SK-N-SH (cell line): ENCODE measurements around the gene CAPZA2. TPM values are rescaled to one million over a fixed set of nuclear protein-coding genes. Genes with fewer than 3 reads are reported as not detected.
A peak's percentile ranks its signal among the peaks of the same experiment; 100 is the strongest.

Source experiments
- CTCF ChIA-PET: fragments of 300-600, 350-600 bp; formaldehyde crosslinking; extraction: SDS; loops from one replicate; lab custom pipeline; 2021; lab: Yijun Ruan, JAX
- POLR2A ChIA-PET: fragments of 350-600 bp; sonication (Branson Sonifier 250); formaldehyde crosslinking; extraction: SDS; loops from one replicate; lab custom pipeline; 2020; ENCODE audit warnings: antibody characterized with exemption, inconsistent platforms; lab: Yijun Ruan, JAX
- DNase-seq: peaks from one replicate; pipeline ENCODE4 v3.0.0; 2012
- H2AFZ ChIP-seq: fragments of 200-600 bp; sonication (generic); 2 replicates; pipeline ENCODE4 v1.8.1; 2016; ENCODE audit warnings: antibody characterized with exemption, mild to moderate bottlenecking, low read depth
- H3F3A ChIP-seq: fragments of 200-600 bp; sonication (generic); replicated peaks from 2 replicates; pipeline ENCODE3; 2016; ENCODE audit warnings: antibody characterized with exemption, mild to moderate bottlenecking; ENCODE audit not compliant: insufficient read depth
- H3K27ac ChIP-seq, 2 experiments: fragments of 200-500 bp in 1 of 2; fragments of 200-600 bp in 1 of 2; sonication (Bioruptor generic) in 1 of 2; sonication (generic), shearing (Covaris generic) in 1 of 2; 2 replicates each; pipeline versions ENCODE4 v1.5.1 to v1.6.1; 2014 to 2016; ENCODE audit warnings: low read depth in 2 of 2, inconsistent platforms in 1 of 2, low read length in 1 of 2, mild to moderate bottlenecking in 1 of 2, mixed read lengths in 1 of 2
- H3K27me3 ChIP-seq: fragments of 200-600 bp; sonication (generic), shearing (Covaris generic); 2 replicates; pipeline ENCODE4 v1.6.1; 2016; ENCODE audit warnings: mixed run types; ENCODE audit not compliant: insufficient read depth
- H3K36me3 ChIP-seq, 2 experiments: fragments of 200-500 bp in 1 of 2; fragments of 200-600 bp in 1 of 2; sonication (Bioruptor generic) in 1 of 2; sonication (generic) in 1 of 2; replicated peaks in 1 of 2; 2 replicates each; pipeline versions ENCODE3 to v1.5.1; 2014 to 2016; ENCODE audit warnings: low read length in 1 of 2, mild to moderate bottlenecking in 1 of 2; ENCODE audit not compliant: insufficient read depth in 2 of 2, control insufficient read depth in 1 of 2
- H3K4me1 ChIP-seq, 2 experiments: fragments of 200-500 bp in 1 of 2; fragments of 200-600 bp in 1 of 2; sonication (Bioruptor generic) in 1 of 2; sonication (generic), shearing (Covaris generic) in 1 of 2; 2 replicates each; pipeline versions ENCODE4 v1.5.1 to v1.6.1; 2014 to 2016; ENCODE audit warnings: low read depth in 1 of 2, low read length in 1 of 2, mixed run types in 1 of 2; ENCODE audit not compliant: insufficient read depth in 2 of 2, control insufficient read depth in 1 of 2
- H3K4me2 ChIP-seq: fragments of 200-600 bp; sonication (generic), shearing (Covaris generic); 2 replicates; pipeline ENCODE4 v1.6.1; 2017; ENCODE audit warnings: mixed run types
- H3K4me3 ChIP-seq, 2 experiments: fragments of 200-500 bp in 1 of 2; fragments of 200-600 bp in 1 of 2; sonication (Bioruptor generic) in 1 of 2; sonication (generic), shearing (Covaris generic) in 1 of 2; 2 replicates each; pipeline versions ENCODE4 v1.5.1 to v1.8.1; 2014 to 2016; ENCODE audit warnings: low read depth in 2 of 2, inconsistent platforms in 1 of 2, low read length in 1 of 2, mild to moderate bottlenecking in 1 of 2, mixed read lengths in 1 of 2, moderate library complexity in 1 of 2
- H3K79me2 ChIP-seq: fragments of 200-600 bp; sonication (generic); 2 replicates; pipeline ENCODE4 v1.8.1; 2017; ENCODE audit warnings: mild to moderate bottlenecking; ENCODE audit not compliant: insufficient read depth
- H3K9ac ChIP-seq: fragments of 200-600 bp; sonication (generic); 2 replicates; pipeline ENCODE4 v1.6.1; 2017; ENCODE audit warnings: mixed run types
- H3K9me2 ChIP-seq: fragments of 200-600 bp; sonication (generic); 2 replicates; pipeline ENCODE4 v1.6.1; 2017; ENCODE audit warnings: mixed run types
- H3K9me3 ChIP-seq: fragments of 200-600 bp; sonication (generic); 2 replicates; pipeline ENCODE4 v1.6.1; 2017; ENCODE audit warnings: mixed run types, mild to moderate bottlenecking, moderate library complexity
- H4K20me1 ChIP-seq: fragments of 200-600 bp; sonication (generic); 2 replicates; pipeline ENCODE4 v1.6.1; 2017; ENCODE audit warnings: mild to moderate bottlenecking, mixed run types; ENCODE audit not compliant: insufficient read depth
- CHD2 ChIP-seq: fragments of 150-350 bp; IDR thresholded peaks from 2 replicates; pipeline ENCODE4 v1.6.1; 2018; ENCODE audit warnings: low read length; ENCODE audit not compliant: partially characterized antibody
- ELF1 ChIP-seq: IDR thresholded peaks from 2 replicates; pipeline ENCODE4 v1.4.0; 2012
- FOSL2 ChIP-seq: IDR thresholded peaks from 2 replicates; pipeline ENCODE4 v1.4.0; 2012; ENCODE audit warnings: low read depth, mild to moderate bottlenecking, moderate library complexity, borderline replicate concordance
- GABPA ChIP-seq: IDR thresholded peaks from 2 replicates; pipeline ENCODE4 v1.4.0; 2012; ENCODE audit warnings: low read depth, mild to moderate bottlenecking
- GATA2 ChIP-seq: sonication (generic); formaldehyde crosslinking; IDR thresholded peaks from 2 replicates; pipeline ENCODE4 v1.5.0; 2020; ENCODE audit warnings: mild to moderate bottlenecking, missing genetic modification reagents
- MXI1 ChIP-seq: IDR thresholded peaks from 2 replicates; pipeline ENCODE4 v1.6.1; 2012; ENCODE audit warnings: mild to moderate bottlenecking, low read depth, low read length, improper control_type of control experiment
- NFIC ChIP-seq: IDR thresholded peaks from 2 replicates; pipeline ENCODE4 v1.4.0; 2012; ENCODE audit warnings: borderline replicate concordance
- POLR2AphosphoS5 ChIP-seq: IDR thresholded peaks from 2 replicates; pipeline ENCODE4 v1.6.1; 2012; ENCODE audit warnings: low read depth, low read length
- SIN3A ChIP-seq: IDR thresholded peaks from 2 replicates; pipeline ENCODE4 v1.6.1; 2012; ENCODE audit warnings: low read depth, mild to moderate bottlenecking, low read length, moderate library complexity, borderline replicate concordance
- SMC3 ChIP-seq: IDR thresholded peaks from 2 replicates; pipeline ENCODE4 v1.6.1; 2012; ENCODE audit warnings: low read depth, low read length, improper control_type of control experiment
- TAF1 ChIP-seq: IDR thresholded peaks from 2 replicates; pipeline ENCODE4 v1.6.1; 2012; ENCODE audit warnings: low read depth, mild to moderate bottlenecking, low read length, moderate library complexity, borderline replicate concordance
- TCF12 ChIP-seq: IDR thresholded peaks from 2 replicates; pipeline ENCODE4 v1.4.0; 2012
- TEAD4 ChIP-seq: IDR thresholded peaks from 2 replicates; pipeline ENCODE4 v1.4.0; 2012; ENCODE audit warnings: mild to moderate bottlenecking, borderline replicate concordance; ENCODE audit not compliant: insufficient read depth
- WGBS: methylation state at CpG from one replicate; pipeline ENCODE4 v1.1.6; 2017; ENCODE audit warnings: low lambda C conversion rate; 5-methylcytosine and 5-hydroxymethylcytosine counted together
- polyA plus RNA-seq, 3 experiments: library from polyadenylated mRNA; depleted of rRNA; stranded (reverse); fragments of >200 nt; gene quantifications; 2 replicates each; pipeline ENCODE4 v1.2.3, GENCODE V29; 2012
- TF ChIP-seq, protein P1 (sequence below): IDR thresholded peaks from 2 replicates; pipeline ENCODE4; 2012
- TF ChIP-seq, protein P2 (sequence below): fragments of 200-600 bp; sonication (generic); IDR thresholded peaks from 2 replicates; pipeline ENCODE4 v1.6.1; 2017; ENCODE audit warnings: antibody characterized with exemption, mild to moderate bottlenecking, moderate library complexity
- TF ChIP-seq, protein P3 (sequence below): IDR thresholded peaks from 2 replicates; pipeline ENCODE4 v1.4.0; 2012; ENCODE audit warnings: low read depth
- TF ChIP-seq, protein P4 (sequence below): fragments of 150-350 bp; IDR thresholded peaks from 2 replicates; pipeline ENCODE4 v1.6.1; 2016; ENCODE audit warnings: mild to moderate bottlenecking, low read depth, low read length
- TF ChIP-seq, protein P5 (sequence below): IDR thresholded peaks from 2 replicates; pipeline ENCODE4 v1.4.0; 2012; ENCODE audit warnings: low read depth, borderline replicate concordance

CAPZA2 gene
- polyA plus RNA-seq, 1 of the 3 experiments (the other 2 are of a cell fraction), result 44.6 TPM

DNA sequence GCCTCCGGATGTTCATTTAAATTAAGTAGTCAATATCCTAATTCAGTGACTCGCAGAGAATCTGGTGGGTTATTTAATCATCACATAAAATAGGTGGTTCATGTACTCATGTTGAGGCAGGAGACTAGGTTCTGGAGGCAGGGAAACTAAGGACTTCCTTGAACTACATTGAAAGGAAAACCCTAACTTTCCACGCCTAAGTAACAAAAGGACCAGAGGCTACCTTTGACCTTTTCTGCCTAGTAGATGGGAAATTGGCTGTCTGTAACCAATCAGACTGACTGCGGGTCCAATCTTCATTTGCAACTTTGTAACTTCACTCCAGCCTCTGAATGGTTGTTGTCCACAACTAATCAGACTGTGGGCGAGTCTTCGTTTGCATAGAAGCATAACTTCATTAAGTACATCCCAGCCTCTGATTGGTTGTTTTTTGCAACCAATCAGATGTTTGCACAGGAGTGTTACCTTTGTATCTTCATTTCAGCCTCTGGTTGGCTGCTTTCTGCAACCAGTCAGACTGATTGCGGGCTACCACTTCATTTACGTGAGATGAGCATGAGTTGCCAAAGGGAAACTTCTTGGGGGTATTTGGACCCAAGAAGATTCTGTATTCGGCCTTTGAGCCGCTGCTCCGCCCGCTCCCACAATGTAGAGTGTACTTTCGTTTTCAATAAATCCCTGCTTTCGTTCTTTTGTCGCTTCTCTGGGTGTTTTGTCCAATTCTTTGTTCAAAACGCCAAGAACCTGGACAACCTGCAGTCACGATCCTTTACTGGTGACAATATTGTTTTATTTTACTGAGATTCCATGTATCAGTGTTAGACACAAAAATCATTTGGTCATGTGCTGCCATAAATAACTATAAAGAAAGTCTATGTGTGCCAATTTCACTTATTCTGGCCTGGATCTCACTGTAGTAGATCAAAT is 89.2 kb downstream of the CAPZA2 start:
- Histone ChIP-seq H3K4me1 (peaks cover 19 to 23% of the 10 kb centered on the region in 2 experiments; a peak in 3 of 4 replicates), H3K4me3 (no peak overlapping the region), H3K27ac (no peak overlapping the region; a peak in 1 of 4 replicates), H3K9ac (no peak overlapping the region), H3K79me2 (peaks cover 27% of the 10 kb centered on the region), H4K20me1 (no peaks in the 10 kb centered on the region), H3K36me3 (peaks cover 0 to 3% of the 10 kb centered on the region in 2 experiments), H3F3A (peaks cover 8% of the 10 kb centered on the region), H3K4me2 (no peak overlapping the region), H3K27me3 (no peaks in the 10 kb centered on the region), H2AFZ (no peak overlapping the region), H3K9me2 (no peaks in the 10 kb centered on the region), H3K9me3 (no peaks in the 10 kb centered on the region)
- WGBS, result 96% methylated on average over 17 of the region's 17 CpGs
- no peak for DNase-seq
- TF ChIP-seq TAF1, result no peak
- TF ChIP-seq, protein P1, sequence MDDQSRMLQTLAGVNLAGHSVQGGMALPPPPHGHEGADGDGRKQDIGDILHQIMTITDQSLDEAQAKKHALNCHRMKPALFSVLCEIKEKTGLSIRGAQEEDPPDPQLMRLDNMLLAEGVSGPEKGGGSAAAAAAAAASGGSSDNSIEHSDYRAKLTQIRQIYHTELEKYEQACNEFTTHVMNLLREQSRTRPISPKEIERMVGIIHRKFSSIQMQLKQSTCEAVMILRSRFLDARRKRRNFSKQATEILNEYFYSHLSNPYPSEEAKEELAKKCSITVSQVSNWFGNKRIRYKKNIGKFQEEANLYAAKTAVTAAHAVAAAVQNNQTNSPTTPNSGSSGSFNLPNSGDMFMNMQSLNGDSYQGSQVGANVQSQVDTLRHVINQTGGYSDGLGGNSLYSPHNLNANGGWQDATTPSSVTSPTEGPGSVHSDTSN, result no peak
- TF ChIP-seq GATA2 (CRISPR knock-in tag), result no peak
- TF ChIP-seq, protein P2, sequence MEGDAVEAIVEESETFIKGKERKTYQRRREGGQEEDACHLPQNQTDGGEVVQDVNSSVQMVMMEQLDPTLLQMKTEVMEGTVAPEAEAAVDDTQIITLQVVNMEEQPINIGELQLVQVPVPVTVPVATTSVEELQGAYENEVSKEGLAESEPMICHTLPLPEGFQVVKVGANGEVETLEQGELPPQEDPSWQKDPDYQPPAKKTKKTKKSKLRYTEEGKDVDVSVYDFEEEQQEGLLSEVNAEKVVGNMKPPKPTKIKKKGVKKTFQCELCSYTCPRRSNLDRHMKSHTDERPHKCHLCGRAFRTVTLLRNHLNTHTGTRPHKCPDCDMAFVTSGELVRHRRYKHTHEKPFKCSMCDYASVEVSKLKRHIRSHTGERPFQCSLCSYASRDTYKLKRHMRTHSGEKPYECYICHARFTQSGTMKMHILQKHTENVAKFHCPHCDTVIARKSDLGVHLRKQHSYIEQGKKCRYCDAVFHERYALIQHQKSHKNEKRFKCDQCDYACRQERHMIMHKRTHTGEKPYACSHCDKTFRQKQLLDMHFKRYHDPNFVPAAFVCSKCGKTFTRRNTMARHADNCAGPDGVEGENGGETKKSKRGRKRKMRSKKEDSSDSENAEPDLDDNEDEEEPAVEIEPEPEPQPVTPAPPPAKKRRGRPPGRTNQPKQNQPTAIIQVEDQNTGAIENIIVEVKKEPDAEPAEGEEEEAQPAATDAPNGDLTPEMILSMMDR, result no peak
- TF ChIP-seq NFIC, result no peak
- TF ChIP-seq SIN3A, result no peak
- no peak for TF ChIP-seq ELF1
- TF ChIP-seq FOSL2, result no peak
- ChIA-PET POLR2A (no interaction called here), CTCF (interaction anchor here (1.0 to 3.0 kb wide), 5 partner anchors 12 to 435 kb away, joined by 3 to 18 read pairs (median 4); no protein-coding TSS in a partner anchor)

DNA sequence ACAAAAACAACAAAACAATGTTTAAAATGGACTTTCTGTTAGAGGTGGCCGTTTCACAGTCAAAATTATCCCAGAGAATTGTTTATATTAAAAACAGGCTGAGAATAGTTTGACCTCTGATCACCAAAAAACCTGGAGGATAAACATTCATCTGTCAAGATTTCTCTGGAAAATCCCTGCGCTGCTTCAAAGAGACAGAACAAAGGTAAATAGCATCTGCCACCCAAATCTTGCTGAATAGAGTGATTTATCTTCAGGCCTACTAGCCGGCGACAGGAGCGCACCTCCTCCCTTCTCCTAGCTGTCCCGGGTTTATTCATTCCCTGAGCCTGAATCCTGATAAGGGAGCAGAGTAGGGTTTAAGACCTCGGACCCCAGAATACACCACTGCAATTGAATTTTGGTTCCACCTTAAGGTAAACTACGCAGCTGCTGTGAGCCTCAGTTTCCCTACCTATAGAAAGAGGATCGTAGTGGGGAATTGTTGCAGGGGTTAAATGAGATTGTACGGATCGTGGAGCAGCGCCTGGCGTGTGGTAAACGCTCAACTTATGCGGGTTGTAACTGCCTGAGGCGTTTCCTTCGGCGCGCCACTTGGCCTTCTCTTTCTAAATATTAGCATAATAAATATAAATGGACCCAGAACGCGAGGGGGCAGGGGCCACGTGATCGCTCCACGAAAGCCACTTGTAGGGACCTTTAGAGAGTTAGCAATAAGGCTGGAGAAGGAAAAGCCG is 90.4 kb downstream of the CAPZA2 start:
- H3K27ac ChIP-seq, result peak overlapping the region; percentile 97
- peaks cover 8% of the 10 kb centered on the region for H3F3A ChIP-seq
- peak overlapping the region; percentile 83 for H3K4me2 ChIP-seq
- WGBS, result 12% methylated on average over 25 of the region's 25 CpGs
- ChIA-PET POLR2A (interaction anchor here (0.6 to 1.5 kb wide), 4 partner anchors 8 to 91 kb away, joined by 3 to 4 read pairs (median 3); partner anchors contain the start of gene CAPZA2), CTCF (interaction anchor here (1.2 to 3.0 kb wide), 3 partner anchors 18 to 32 kb away, joined by 4 to 18 read pairs (median 9); no protein-coding TSS in a partner anchor)
- peak; percentile 54 for DNase-seq
- peak overlapping the region; percentile 93 for H2AFZ ChIP-seq
- H3K36me3 ChIP-seq, result peaks cover 0 to 3% of the 10 kb centered on the region in 2 experiments
- peak overlapping the region; percentile 97 for H3K9ac ChIP-seq
- H3K9me2 ChIP-seq, result no peaks in the 10 kb centered on the region
- H3K27me3 ChIP-seq, result no peaks in the 10 kb centered on the region
- H3K9me3 ChIP-seq, result no peaks in the 10 kb centered on the region
- H3K79me2 ChIP-seq, result peaks cover 39% of the 10 kb centered on the region
- no peaks in the 10 kb centered on the region for H4K20me1 ChIP-seq
- peaks cover 19 to 23% of the 10 kb centered on the region in 2 experiments; a peak in 3 of 4 replicates for H3K4me1 ChIP-seq
- H3K4me3 ChIP-seq, result peak overlapping the region; percentile 85 to 91
- TF ChIP-seq POLR2AphosphoS5 (peak; percentile 1; the same call in 1 of the 2 replicates), SMC3 (no peak), SIN3A (no peak), NFIC (no peak), CHD2 (no peak), TCF12 (no peak), MXI1 (peak; percentile 56; the same call in 1 of the 2 replicates), GABPA (0 out of 2 replicates have a peak, but pooled peaks have one; percentile 11), TEAD4 (no peak)
- TF ChIP-seq, protein P3, sequence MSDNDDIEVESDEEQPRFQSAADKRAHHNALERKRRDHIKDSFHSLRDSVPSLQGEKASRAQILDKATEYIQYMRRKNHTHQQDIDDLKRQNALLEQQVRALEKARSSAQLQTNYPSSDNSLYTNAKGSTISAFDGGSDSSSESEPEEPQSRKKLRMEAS, result peak; percentile 73; the same call in 1 of the 2 replicates
- TF ChIP-seq, protein P4, sequence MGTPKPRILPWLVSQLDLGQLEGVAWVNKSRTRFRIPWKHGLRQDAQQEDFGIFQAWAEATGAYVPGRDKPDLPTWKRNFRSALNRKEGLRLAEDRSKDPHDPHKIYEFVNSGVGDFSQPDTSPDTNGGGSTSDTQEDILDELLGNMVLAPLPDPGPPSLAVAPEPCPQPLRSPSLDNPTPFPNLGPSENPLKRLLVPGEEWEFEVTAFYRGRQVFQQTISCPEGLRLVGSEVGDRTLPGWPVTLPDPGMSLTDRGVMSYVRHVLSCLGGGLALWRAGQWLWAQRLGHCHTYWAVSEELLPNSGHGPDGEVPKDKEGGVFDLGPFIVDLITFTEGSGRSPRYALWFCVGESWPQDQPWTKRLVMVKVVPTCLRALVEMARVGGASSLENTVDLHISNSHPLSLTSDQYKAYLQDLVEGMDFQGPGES, result no peak
- TF ChIP-seq, protein P5, sequence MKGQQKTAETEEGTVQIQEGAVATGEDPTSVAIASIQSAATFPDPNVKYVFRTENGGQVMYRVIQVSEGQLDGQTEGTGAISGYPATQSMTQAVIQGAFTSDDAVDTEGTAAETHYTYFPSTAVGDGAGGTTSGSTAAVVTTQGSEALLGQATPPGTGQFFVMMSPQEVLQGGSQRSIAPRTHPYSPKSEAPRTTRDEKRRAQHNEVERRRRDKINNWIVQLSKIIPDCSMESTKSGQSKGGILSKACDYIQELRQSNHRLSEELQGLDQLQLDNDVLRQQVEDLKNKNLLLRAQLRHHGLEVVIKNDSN, result peak; percentile 83; the same call in 1 of the 2 replicates
